Activated CD8-positive, alpha-beta memory T cell treated with anti-CD3 and anti-CD28 coated beads, Interleukin-2, amount 50 U/mL, for 48 hours (primary cell): ENCODE measurements around the gene PTPRU.

Experiments used
- DNase-seq: peaks from one replicate; pipeline ENCODE4 v3.0.0-alpha.2; 2020

Gene PTPRU

GRCh38 chr1:29270929-29271521 is 34.7 kb downstream of the PTPRU start:
- no peak for DNase-seq

GRCh38 chr1:29271724-29272123 is 35.4 kb downstream of the PTPRU start:
- DNase-seq, result peak; percentile 28

- peak; percentile 20 for DNase-seq
Observed at GRCh38 chr1:29272147-29272907, 36.0 kb downstream of the PTPRU start.

GRCh38 chr1:29275435-29275834 is 39.1 kb downstream of the PTPRU start:
- DNase-seq, result peak; percentile 13

GRCh38 chr1:29278124-29278523 is 41.8 kb downstream of the PTPRU start:
- no peak for DNase-seq

- DNase-seq, result no peak
Observed at GRCh38 chr1:29279406-29279805, 43.1 kb downstream of the PTPRU start.

- DNase-seq, result no peak
Observed at GRCh38 chr1:29279951-29280391, 43.6 kb downstream of the PTPRU start.

GRCh38 chr1:29280409-29281131 is 44.2 kb downstream of the PTPRU start:
- DNase-seq, result no peak

- no peak for DNase-seq
Observed at GRCh38 chr1:29281571-29281970, 45.2 kb downstream of the PTPRU start.

- no peak for DNase-seq
Observed at GRCh38 chr1:29282135-29282923, 46.0 kb downstream of the PTPRU start.

GRCh38 chr1:29282924-29283803 is 46.8 kb downstream of the PTPRU start:
- DNase-seq, result no peak

GRCh38 chr1:29283804-29284195 is 47.5 kb downstream of the PTPRU start:
- no peak for DNase-seq

- no peak for DNase-seq
Observed at GRCh38 chr1:29284286-29284960, 48.1 kb downstream of the PTPRU start.

GRCh38 chr1:29284961-29285560 is 48.7 kb downstream of the PTPRU start:
- DNase-seq, result no peak

GRCh38 chr1:29285771-29286170 is 49.4 kb downstream of the PTPRU start:
- no peak for DNase-seq

GRCh38 chr1:29286194-29286767 is 50.0 kb downstream of the PTPRU start:
- DNase-seq, result no peak

- DNase-seq, result no peak
Observed at GRCh38 chr1:29289493-29289892, 53.2 kb downstream of the PTPRU start.

GRCh38 chr1:29290414-29290985 is 54.2 kb downstream of the PTPRU start:
- DNase-seq, result no peak

GRCh38 chr1:29291756-29292155 is 55.4 kb downstream of the PTPRU start:
- DNase-seq, result no peak

- DNase-seq, result no peak
Observed at GRCh38 chr1:29292344-29292743, 56.0 kb downstream of the PTPRU start.
